T-helper 1 cell treated with Interleukin-12 subunit alpha and Interleukin-12 subunit beta and Interleukin-4 antibody, amounts not matched to agents 30 ng/mL and 1 ng/mL, for 36 hours (primary cell): ENCODE results near the gene SCIN. TPM values are rescaled to one million over a fixed set of nuclear protein-coding genes. Genes with fewer than 3 reads are reported as not detected.

Experiments used
- intact Hi-C: fragments of 100-400 bp; cut with micrococcal nuclease; formaldehyde crosslinking; loops from one replicate; pipeline ENCODE4 v1.15.1; 2024
- total RNA-seq: library from RNA; stranded (reverse); gene quantifications from 2 replicates; pipeline ENCODE4 v1.2.3, GENCODE V29; 2022

Gene SCIN
- total RNA-seq, 1 donor from 2014 or later: 0.02 TPM

- intact Hi-C loops: no loop called here
These were observed 39.0 kb downstream of the SCIN start for GRCh38 chr7:12609561-12609960.

GRCh38 chr7:12610899-12611298 is 40.4 kb downstream of the SCIN start:
- intact Hi-C loops: no loop called here

DNA sequence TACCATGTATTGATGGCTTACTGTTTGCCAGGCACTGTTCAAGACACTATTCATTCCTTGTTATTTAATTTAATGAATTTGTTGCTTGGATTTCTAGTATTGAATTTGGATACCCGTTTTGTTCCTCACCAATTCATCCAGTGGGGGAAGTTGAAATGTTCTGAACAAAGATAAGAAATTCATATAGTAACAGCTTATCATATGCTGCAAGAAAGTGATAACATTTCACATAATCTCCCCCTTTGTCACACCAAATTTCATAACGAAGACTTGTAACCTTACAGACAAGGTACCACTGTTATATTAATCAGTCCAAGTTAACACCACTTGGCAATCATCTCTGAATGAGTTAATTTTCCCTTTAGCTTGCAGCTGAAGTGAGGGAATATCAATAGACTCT is 42.1 kb downstream of the SCIN start:
- intact Hi-C loops: no loop called here

DNA sequence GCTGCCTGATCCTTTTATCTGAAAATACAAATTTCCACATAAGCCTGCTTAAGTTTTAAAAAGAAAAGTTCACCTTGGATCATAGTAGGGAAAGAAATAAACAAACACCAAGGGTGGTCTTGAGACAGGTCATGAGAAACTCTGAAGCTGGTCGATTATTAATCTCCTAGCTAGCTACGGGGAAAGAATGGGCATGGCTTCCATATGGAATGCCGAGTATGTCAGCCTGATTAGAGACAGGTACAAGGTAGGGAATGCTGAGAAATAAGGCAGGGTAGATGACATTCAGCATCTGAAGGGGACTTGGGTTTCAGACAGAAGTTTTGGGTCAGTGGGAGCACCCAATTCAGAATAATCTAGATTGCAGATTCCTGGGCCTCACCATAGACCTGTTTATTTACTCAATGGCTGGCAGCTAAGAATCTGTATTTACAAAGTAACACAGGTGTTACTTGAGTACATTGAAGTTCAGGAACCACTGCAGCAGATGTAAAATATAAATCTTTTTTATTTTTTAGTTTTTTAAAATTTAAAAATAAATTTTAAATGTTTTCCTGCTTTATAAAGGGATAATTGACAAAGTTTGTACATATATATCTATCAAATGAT is 49.0 kb downstream of the SCIN start:
- intact Hi-C loops: no loop called here

DNA sequence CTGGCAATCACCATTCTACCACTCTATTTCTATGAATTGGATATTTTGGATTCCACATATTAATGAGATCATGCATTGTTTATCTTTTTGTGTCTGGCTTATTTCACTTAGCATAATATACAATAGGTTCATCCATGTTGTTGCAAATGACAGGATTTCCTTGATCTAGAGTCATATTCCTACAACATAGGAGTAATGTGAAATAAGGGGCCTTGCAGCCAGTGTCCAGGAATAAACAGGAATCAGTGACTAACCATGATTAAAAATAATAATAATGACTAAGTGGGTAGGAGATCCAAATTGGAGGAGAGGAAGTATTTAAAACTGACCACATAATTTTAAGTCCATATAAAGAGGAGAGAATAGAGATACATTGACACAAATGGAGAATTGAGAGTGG is 49.9 kb downstream of the SCIN start:
- intact Hi-C loops: no loop called here

- intact Hi-C loops: no loop called here
These were observed 52.7 kb downstream of the SCIN start for GRCh38 chr7:12623223-12623622.

GRCh38 chr7:12623885-12624498 is 53.5 kb downstream of the SCIN start:
- intact Hi-C loops: loop anchor here (1.0 kb wide), 1 partner anchor 99 kb away; no protein-coding TSS in a partner anchor

DNA sequence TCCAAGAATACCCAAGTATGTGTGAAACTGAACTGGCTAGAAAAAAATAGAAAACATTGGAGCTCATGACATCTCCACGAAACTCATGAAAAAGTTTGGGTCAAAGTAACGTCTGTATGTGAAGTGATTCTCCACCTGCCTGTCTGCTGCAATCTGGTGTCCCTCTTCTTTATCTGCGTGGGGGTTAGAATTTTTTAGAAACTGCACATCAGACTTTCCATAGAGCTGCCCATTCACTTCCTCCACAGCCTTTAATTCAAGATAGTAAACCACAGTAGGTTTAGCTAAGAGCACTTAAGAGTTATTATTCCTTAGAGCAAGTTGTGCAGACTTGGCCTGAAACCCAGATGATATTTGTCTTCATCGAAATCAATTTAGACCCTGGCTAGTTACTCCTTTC is 55.3 kb downstream of the SCIN start:
- intact Hi-C loops: no loop called here

GRCh38 chr7:12629816-12630512 is 59.4 kb downstream of the SCIN start:
- intact Hi-C loops: no loop called here

DNA sequence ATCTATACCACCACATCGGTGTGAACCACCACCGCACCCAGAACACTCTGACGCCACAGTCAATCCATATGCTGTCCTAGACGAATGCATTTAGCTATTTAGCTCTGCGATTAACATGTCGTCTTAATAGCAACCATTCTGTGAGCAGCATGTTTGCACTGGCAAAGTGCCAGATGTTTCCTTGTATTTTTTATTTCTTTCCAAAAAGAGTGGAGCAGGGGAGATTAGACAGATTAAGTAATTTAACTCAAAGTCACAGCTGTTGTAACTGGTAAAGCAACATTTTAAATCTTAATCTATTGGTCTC is 59.9 kb downstream of the SCIN start:
- intact Hi-C loops: no loop called here

- intact Hi-C loops: no loop called here
These were observed 63.1 kb downstream of the SCIN start for GRCh38 chr7:12633582-12633981.

GRCh38 chr7:12635830-12636229 is 65.3 kb downstream of the SCIN start:
- intact Hi-C loops: loop anchor here (1.0 to 5.0 kb wide), 3 partner anchors 69 to 111 kb away; no protein-coding TSS in a partner anchor

DNA sequence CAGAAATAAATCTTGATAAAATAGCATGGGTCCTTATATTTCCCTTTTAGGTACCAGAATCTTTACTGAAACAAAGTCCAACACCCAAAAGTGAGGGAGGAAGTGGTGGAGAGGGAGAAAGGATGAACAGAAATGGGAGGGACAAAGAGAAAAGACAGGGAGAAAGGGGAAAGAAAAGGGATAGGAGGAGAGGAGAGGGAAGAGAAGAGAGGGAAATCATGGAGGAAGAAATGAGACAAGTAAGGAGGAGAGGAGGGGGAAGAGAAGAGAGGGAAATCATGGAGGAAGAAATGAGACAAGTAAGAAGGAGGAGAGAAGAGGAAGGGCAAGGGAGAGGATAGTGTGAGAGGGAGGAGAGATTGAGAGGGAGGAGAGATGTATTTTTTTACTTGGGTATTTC is 66.8 kb downstream of the SCIN start:
- intact Hi-C loops: loop anchor here (2.0 to 5.0 kb wide), 2 partner anchors 95 to 113 kb away; no protein-coding TSS in a partner anchor

DNA sequence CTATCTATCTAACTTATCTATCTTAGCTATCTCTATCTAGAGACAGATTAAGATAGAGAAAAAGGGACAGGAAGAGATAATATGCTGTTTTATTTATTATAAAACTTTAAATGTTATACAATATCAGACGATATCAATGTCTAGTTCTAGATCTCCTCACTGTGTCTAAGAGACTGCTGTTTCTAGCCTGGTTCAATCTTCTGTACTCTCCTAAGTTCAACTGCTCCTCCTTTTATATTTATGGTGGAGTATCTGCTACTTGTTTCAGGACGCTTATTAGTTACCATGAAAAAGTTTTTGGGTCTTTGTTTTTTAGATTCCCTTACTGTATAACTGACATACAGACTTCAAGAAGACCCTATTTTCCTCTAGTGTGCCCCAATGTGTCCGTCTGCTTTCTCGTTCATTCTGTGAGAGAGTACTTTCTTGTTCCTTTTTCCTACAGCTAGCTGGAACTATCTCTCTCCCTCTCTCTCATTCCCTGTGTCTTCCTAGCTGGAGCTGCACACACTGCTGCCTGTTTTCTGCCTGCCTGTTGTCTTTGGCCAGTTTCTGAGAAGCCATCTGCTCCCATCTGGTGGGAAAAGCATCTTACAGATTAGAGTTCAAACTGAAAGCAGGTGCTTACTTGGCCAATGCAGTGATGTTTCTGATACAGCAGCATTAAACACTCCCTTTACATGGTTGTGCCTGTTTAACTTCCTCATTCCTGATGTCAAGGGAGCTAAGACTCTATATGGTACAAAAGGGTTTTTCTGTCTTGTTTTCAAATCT is 67.5 kb downstream of the SCIN start:
- intact Hi-C loops: loop anchor here (2.0 to 5.0 kb wide), 4 partner anchors 37 to 1105 kb away; no protein-coding TSS in a partner anchor

GRCh38 chr7:12638851-12639456 is 68.4 kb downstream of the SCIN start:
- intact Hi-C loops: loop anchor here (1.0 to 5.0 kb wide), 7 partner anchors 36 to 1819 kb away; no protein-coding TSS in a partner anchor

- intact Hi-C loops: no loop called here
These were observed 70.0 kb downstream of the SCIN start for GRCh38 chr7:12640299-12641096.

GRCh38 chr7:12641196-12641595 is 70.7 kb downstream of the SCIN start:
- intact Hi-C loops: no loop called here

DNA sequence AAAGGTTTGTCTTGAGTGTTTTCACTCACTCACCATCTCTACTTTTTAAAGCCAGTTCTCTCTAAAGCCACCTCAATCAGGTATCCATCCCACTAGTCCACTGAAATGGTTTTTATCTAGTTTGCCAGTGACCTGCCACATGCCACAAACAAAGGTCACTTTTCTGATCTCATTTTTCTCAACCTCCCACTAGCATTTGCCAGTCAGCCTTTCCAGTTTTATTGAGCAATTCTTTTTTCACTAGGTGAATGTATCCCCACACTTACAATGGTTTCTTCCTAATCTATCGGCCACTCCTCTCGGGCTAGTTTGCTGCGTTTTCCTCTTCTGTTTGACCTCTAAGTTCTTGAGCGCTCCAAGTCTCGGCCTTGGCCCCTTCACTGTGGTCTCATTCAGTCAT is 72.0 kb downstream of the SCIN start:
- intact Hi-C loops: no loop called here

GRCh38 chr7:12643001-12643643 is 72.6 kb downstream of the SCIN start:
- intact Hi-C loops: no loop called here

DNA sequence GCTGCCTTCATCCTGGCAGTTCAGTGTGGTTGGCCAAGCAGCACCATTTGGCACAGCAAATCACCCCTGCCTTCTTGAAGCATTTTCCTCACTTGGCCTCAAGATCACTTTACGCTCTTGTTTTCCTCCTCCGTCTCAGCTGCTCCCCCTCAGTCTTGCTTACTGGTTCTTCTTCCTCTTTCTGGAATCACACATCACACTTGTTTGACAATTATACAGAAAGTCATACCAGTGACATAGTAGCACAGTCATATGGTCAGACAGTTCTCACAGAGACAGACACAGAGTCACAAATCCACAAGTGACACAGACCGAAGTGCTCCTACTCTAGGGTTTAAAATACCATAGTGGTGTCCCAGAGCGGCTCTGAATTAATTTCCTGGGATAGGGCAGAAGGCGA is 73.1 kb downstream of the SCIN start:
- intact Hi-C loops: no loop called here
